ENCODE results near the gene FCRL6.

Gene FCRL6

DNA sequence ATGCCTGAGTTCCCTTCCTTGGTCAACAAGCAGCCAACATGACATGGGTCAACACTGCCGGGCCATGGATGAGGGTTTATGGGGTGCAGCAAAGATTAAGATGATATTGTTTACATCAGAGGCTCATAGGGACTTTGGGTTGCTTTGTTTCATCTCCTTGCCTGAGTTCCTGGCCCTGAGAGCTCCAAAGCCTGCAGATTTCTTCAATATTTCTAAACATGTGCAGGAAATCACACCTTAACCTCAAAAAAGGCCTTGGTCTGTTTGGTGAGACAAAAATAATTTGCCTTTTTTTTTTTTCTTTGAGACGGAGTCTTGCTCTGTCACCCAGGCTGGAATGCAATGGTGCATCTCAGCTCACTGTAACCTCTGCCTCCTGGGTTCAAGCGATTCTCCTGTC is 25.4 kb downstream of the FCRL6 start:
- TF ChIP-seq RAD21 (IDR thresholded peaks at IDR 0.05; ENCODE audit: low read depth) (no peak), TCF12 (IDR thresholded peaks at IDR 0.05; ENCODE audit: low read depth) (no peak)
- TF ChIP-seq, protein P1, sequence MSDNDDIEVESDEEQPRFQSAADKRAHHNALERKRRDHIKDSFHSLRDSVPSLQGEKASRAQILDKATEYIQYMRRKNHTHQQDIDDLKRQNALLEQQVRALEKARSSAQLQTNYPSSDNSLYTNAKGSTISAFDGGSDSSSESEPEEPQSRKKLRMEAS (IDR thresholded peaks at IDR 0.05), result no peak

DNA sequence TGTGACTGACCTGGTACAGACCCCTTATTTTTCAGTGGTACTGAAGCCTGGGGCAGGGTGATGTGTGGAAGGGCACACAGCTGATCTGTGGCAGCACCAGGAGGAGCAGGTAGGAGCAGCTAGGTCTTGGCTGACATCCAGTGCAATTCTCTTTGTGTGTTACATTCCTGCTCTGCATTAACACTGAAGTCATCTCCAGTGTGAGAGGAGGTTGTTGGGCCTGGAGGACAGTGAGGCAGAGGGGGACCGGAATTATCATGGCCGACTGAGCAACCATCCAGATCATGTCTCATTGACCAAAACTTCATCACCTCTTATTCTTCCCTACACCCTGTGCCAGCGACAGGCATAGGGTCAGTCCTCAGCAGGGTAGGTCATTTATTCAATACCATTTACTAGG is 26.0 kb downstream of the FCRL6 start:
- no peak for TF ChIP-seq ZBTB7A (IDR thresholded peaks at IDR 0.05; ENCODE audit: low read depth)
- no peak for TF ChIP-seq RAD21 (IDR thresholded peaks at IDR 0.05; ENCODE audit: low read depth)
- TF ChIP-seq TEAD4 (IDR thresholded peaks at IDR 0.05), result no peak
- TF ChIP-seq YY1 (IDR thresholded peaks at IDR 0.05; ENCODE audit: low read depth), result no peak
- TF ChIP-seq, protein P1 (IDR thresholded peaks at IDR 0.05), result no peak
- TF ChIP-seq FOXM1 (IDR thresholded peaks at IDR 0.05; ENCODE audit: borderline replicate concordance, low read depth), result no peak
- TF ChIP-seq TAF1 (IDR thresholded peaks at IDR 0.05; ENCODE audit: low read depth), result no peak
- no peak for TF ChIP-seq CEBPB (IDR thresholded peaks at IDR 0.05)
- TF ChIP-seq, protein P2, sequence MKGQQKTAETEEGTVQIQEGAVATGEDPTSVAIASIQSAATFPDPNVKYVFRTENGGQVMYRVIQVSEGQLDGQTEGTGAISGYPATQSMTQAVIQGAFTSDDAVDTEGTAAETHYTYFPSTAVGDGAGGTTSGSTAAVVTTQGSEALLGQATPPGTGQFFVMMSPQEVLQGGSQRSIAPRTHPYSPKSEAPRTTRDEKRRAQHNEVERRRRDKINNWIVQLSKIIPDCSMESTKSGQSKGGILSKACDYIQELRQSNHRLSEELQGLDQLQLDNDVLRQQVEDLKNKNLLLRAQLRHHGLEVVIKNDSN (IDR thresholded peaks at IDR 0.05), result no peak
- no peak for TF ChIP-seq TCF12 (IDR thresholded peaks at IDR 0.05; ENCODE audit: low read depth)
- TF ChIP-seq NFIC (IDR thresholded peaks at IDR 0.05), result no peak
- TF ChIP-seq, protein P3, sequence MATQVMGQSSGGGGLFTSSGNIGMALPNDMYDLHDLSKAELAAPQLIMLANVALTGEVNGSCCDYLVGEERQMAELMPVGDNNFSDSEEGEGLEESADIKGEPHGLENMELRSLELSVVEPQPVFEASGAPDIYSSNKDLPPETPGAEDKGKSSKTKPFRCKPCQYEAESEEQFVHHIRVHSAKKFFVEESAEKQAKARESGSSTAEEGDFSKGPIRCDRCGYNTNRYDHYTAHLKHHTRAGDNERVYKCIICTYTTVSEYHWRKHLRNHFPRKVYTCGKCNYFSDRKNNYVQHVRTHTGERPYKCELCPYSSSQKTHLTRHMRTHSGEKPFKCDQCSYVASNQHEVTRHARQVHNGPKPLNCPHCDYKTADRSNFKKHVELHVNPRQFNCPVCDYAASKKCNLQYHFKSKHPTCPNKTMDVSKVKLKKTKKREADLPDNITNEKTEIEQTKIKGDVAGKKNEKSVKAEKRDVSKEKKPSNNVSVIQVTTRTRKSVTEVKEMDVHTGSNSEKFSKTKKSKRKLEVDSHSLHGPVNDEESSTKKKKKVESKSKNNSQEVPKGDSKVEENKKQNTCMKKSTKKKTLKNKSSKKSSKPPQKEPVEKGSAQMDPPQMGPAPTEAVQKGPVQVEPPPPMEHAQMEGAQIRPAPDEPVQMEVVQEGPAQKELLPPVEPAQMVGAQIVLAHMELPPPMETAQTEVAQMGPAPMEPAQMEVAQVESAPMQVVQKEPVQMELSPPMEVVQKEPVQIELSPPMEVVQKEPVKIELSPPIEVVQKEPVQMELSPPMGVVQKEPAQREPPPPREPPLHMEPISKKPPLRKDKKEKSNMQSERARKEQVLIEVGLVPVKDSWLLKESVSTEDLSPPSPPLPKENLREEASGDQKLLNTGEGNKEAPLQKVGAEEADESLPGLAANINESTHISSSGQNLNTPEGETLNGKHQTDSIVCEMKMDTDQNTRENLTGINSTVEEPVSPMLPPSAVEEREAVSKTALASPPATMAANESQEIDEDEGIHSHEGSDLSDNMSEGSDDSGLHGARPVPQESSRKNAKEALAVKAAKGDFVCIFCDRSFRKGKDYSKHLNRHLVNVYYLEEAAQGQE (IDR thresholded peaks at IDR 0.05; ENCODE audit: low read depth), result no peak
- TF ChIP-seq EGR1 (IDR thresholded peaks at IDR 0.05), result no peak
- no peak for TF ChIP-seq CREB1 (IDR thresholded peaks at IDR 0.05; ENCODE audit: low read depth)
- no peak for TF ChIP-seq EP300 (IDR thresholded peaks at IDR 0.05; ENCODE audit: borderline replicate concordance)

DNA sequence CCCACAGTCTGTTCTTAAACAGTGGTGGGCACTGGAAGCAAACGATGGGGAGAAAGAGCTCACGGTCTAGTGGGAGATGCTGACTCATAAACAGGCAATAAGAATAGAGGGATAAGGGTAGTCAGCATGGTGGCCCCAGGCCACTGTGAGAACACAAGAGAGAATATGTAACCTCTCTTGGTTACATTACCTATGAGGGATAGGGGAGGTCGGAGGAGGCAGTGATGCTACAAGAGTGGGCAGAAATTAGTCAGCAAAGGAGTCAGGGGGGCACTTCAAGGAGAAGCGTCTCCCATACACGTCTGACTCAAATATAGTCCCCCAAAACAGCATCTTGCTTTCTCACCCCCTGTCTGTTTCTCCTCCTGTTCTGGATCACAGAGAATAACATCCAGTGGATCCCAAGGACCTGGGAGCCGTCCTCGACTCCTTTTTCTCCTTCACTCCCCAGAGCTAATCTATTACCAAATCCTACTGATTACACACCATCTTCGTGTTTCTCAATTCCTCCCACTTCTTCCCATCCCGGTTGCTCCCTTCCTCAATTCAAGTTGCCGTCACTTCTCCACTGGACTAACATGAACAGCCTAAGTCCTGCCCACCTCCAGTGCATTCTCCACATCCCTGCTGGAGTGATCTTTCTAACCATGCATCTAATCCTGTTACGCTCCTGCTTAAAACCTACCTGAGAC is 26.6 kb downstream of the FCRL6 start:
- no peak for TF ChIP-seq NFIC (IDR thresholded peaks at IDR 0.05)
- TF ChIP-seq CREB1 (IDR thresholded peaks at IDR 0.05; ENCODE audit: low read depth), result no peak
- TF ChIP-seq TEAD4 (IDR thresholded peaks at IDR 0.05), result no peak
- TF ChIP-seq ZBTB7A (IDR thresholded peaks at IDR 0.05; ENCODE audit: low read depth), result no peak
- TF ChIP-seq, protein P2 (IDR thresholded peaks at IDR 0.05), result no peak
- TF ChIP-seq CEBPB (IDR thresholded peaks at IDR 0.05), result no peak

DNA sequence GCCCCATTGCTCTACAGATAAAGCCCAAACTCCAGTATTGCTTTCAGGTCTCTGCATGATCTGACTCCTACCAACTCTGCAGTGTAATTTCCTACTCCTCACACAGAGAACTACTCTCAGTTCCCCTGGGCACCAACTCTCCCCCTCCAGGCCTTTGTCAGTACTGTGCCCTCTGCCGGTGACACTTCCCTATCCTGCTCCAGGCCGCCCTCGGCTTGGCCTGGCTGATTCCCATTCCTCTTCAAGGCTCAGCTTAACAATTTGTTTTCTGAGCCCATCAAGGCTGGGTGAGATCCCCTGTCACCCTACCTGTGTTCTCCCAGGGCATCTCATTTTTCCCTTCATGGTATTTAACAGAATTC is 27.1 kb downstream of the FCRL6 start:
- TF ChIP-seq TCF12 (IDR thresholded peaks at IDR 0.05; ENCODE audit: low read depth), result no peak
- no peak for TF ChIP-seq EGR1 (IDR thresholded peaks at IDR 0.05)
- TF ChIP-seq, protein P2 (IDR thresholded peaks at IDR 0.05), result no peak
- TF ChIP-seq, protein P3 (IDR thresholded peaks at IDR 0.05; ENCODE audit: low read depth), result no peak
- TF ChIP-seq NFIC (IDR thresholded peaks at IDR 0.05), result no peak
- no peak for TF ChIP-seq EP300 (IDR thresholded peaks at IDR 0.05; ENCODE audit: borderline replicate concordance)
- TF ChIP-seq ZBTB7A (IDR thresholded peaks at IDR 0.05; ENCODE audit: low read depth), result no peak
- no peak for TF ChIP-seq TEAD4 (IDR thresholded peaks at IDR 0.05)
- TF ChIP-seq CEBPB (IDR thresholded peaks at IDR 0.05), result no peak
- TF ChIP-seq CREB1 (IDR thresholded peaks at IDR 0.05; ENCODE audit: low read depth), result no peak
- no peak for TF ChIP-seq YY1 (IDR thresholded peaks at IDR 0.05; ENCODE audit: low read depth)
- TF ChIP-seq FOXM1 (IDR thresholded peaks at IDR 0.05; ENCODE audit: borderline replicate concordance, low read depth), result no peak

DNA sequence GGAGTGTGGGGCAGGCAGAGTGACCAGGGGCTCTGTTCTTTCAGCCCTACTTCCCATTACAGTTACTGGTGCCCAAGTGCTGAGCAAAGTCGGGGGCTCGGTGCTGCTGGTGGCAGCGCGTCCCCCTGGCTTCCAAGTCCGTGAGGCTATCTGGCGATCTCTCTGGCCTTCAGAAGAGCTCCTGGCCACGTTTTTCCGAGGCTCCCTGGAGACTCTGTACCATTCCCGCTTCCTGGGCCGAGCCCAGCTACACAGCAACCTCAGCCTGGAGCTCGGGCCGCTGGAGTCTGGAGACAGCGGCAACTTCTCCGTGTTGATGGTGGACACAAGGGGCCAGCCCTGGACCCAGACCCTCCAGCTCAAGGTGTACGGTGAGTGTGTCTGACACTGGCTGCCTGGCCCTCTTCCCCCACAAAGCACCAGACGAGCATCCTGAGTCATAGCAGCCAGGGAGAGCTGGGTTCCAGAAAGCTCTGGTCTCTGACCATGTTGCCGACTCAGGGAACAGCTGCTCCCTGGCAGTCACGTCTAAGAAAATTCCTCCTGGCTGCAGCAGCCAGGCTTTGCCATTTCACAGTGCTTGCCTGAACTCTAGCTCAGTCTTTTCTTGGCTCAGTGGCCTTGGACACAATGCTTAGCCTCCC is 27.8 kb downstream of the FCRL6 start:
- no peak for TF ChIP-seq EGR1 (IDR thresholded peaks at IDR 0.05)

DNA sequence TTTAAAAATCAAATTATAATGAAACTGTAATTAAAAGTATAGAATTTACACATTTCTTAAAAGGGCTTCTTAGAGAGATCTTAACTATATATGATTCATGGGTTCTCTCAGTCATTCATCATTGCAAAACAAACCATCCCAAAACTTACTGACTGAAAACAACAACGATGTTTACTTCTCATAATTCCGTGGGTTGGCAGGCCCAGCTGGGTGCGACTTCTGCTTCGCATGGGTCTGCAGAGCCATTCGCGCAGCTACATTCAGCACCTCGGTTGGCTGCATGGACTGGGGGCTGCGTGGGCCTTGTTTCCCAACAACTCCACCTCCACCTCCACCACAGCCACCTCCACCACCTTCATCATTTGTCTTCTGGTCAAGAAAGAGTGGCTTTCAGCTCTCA is 28.6 kb downstream of the FCRL6 start:
- TF ChIP-seq, protein P1 (IDR thresholded peaks at IDR 0.05), result no peak
- TF ChIP-seq, protein P3 (IDR thresholded peaks at IDR 0.05; ENCODE audit: low read depth), result no peak
- no peak for TF ChIP-seq TAF1 (IDR thresholded peaks at IDR 0.05; ENCODE audit: low read depth)
- TF ChIP-seq YY1 (IDR thresholded peaks at IDR 0.05; ENCODE audit: low read depth), result no peak
- TF ChIP-seq TEAD4 (IDR thresholded peaks at IDR 0.05), result no peak
- TF ChIP-seq RAD21 (IDR thresholded peaks at IDR 0.05; ENCODE audit: low read depth), result no peak
- TF ChIP-seq EGR1 (IDR thresholded peaks at IDR 0.05), result no peak
- TF ChIP-seq TCF12 (IDR thresholded peaks at IDR 0.05; ENCODE audit: low read depth), result no peak
- TF ChIP-seq CREB1 (IDR thresholded peaks at IDR 0.05; ENCODE audit: low read depth), result no peak
- TF ChIP-seq, protein P2 (IDR thresholded peaks at IDR 0.05), result no peak
- TF ChIP-seq ZBTB7A (IDR thresholded peaks at IDR 0.05; ENCODE audit: low read depth), result no peak
- TF ChIP-seq FOXM1 (IDR thresholded peaks at IDR 0.05; ENCODE audit: borderline replicate concordance, low read depth), result no peak
